WTC11 (cell line): ENCODE results near the gene NUTM2G. TPM values are rescaled to one million over a fixed set of nuclear protein-coding genes. Genes with fewer than 3 reads are reported as not detected.

ENCODE experiments used
- ATAC-seq: fragments of 200-7000 bp; cut with Tn5 transposase; 2 replicates; pipeline ENCODE4 v1.10.0; 2021; ENCODE audit warnings: mild to moderate bottlenecking, moderate library complexity
- CTCF ChIA-PET: fragments of 300-600 bp; sonication (Branson Sonifier 250); formaldehyde crosslinking; loops from one replicate; lab custom pipeline; 2021; ENCODE audit warnings: antibody characterized with exemption; lab: Charles Lee
- POLR2A ChIA-PET: fragments of 350-600 bp; sonication (Branson Sonifier 250); formaldehyde crosslinking; loops from one replicate; lab custom pipeline; 2021; ENCODE audit warnings: antibody characterized with exemption; lab: Charles Lee
- DNase-seq: peaks from one replicate; pipeline ENCODE4 v3.0.0; 2021; ENCODE audit warnings: low spot score
- H3K27ac Mint-ChIP-seq: 2 replicates; pipeline ENCODE4 v1.8.0; 2021; ENCODE audit warnings: mixed read lengths
- H3K27me3 Mint-ChIP-seq: 2 replicates; pipeline ENCODE4 v1.8.0; 2021; ENCODE audit warnings: low read depth, mild to moderate bottlenecking, moderate library complexity, mixed read lengths
- H3K36me3 Mint-ChIP-seq: 2 replicates; pipeline ENCODE4 v1.8.0; 2021; ENCODE audit warnings: mixed read lengths
- H3K4me1 Mint-ChIP-seq: 2 replicates; pipeline ENCODE4 v1.8.0; 2022; ENCODE audit warnings: mixed read lengths
- H3K4me3 Mint-ChIP-seq: 2 replicates; pipeline ENCODE4 v1.8.0; 2021; ENCODE audit warnings: mild to moderate bottlenecking, moderate library complexity, mixed read lengths
- H3K9me3 Mint-ChIP-seq: 2 replicates; pipeline ENCODE4 v1.8.0; 2021; ENCODE audit warnings: mixed read lengths
- AR ChIP-seq: fragments of 250-450 bp; sonication (Bioruptor Pico); IDR thresholded peaks from 2 replicates; pipeline ENCODE4 v1.9.0; 2021; ENCODE audit warnings: mild to moderate bottlenecking
- E2F4 ChIP-seq: sonication (generic); formaldehyde crosslinking; IDR thresholded peaks from 2 replicates; pipeline ENCODE4 v1.8.1; 2022; ENCODE audit warnings: low read depth, mild to moderate bottlenecking, moderate library complexity, missing genetic modification reagents, borderline replicate concordance
- EMX1 ChIP-seq: fragments of 250-450 bp; sonication (Bioruptor Pico); IDR thresholded peaks from 2 replicates; pipeline ENCODE4 v1.8.0; 2021; ENCODE audit warnings: mild to moderate bottlenecking
- ETV6 ChIP-seq: sonication (generic); formaldehyde crosslinking; IDR thresholded peaks from 2 replicates; pipeline ENCODE4 v1.8.1; 2022; ENCODE audit warnings: mild to moderate bottlenecking, missing genetic modification reagents
- NFE2L1 ChIP-seq: sonication (generic); formaldehyde crosslinking; IDR thresholded peaks from 2 replicates; pipeline ENCODE4 v1.8.1; 2023; ENCODE audit warnings: missing genetic modification reagents
- NFYB ChIP-seq: sonication (generic); formaldehyde crosslinking; conservative IDR thresholded peaks from 2 replicates; pipeline ENCODE4 v1.8.0; 2022; ENCODE audit warnings: low read depth, missing genetic modification reagents
- NR1H2 ChIP-seq: sonication (generic); formaldehyde crosslinking; IDR thresholded peaks from 2 replicates; pipeline ENCODE4 v1.9.0; 2021; ENCODE audit warnings: mild to moderate bottlenecking, moderate library complexity, missing genetic modification reagents
- SMAD3 ChIP-seq: sonication (generic); formaldehyde crosslinking; IDR thresholded peaks from 2 replicates; pipeline ENCODE4 v1.8.0; 2022; ENCODE audit warnings: missing genetic modification reagents, mild to moderate bottlenecking, borderline replicate concordance
- TEAD4 ChIP-seq: sonication (generic); formaldehyde crosslinking; IDR thresholded peaks from 2 replicates; pipeline ENCODE4 v1.8.0; 2022; ENCODE audit warnings: mild to moderate bottlenecking, missing genetic modification reagents
- ZNF219 ChIP-seq: sonication (generic); formaldehyde crosslinking; IDR thresholded peaks from 2 replicates; pipeline ENCODE4 v1.8.0; 2023; ENCODE audit warnings: missing genetic modification reagents, mild to moderate bottlenecking, borderline replicate concordance
- ZNF423 ChIP-seq: fragments of 250-450 bp; sonication (Bioruptor Pico); IDR thresholded peaks from 2 replicates; pipeline ENCODE4 v2.1.2; 2022; ENCODE audit warnings: mild to moderate bottlenecking, moderate library complexity
- ZNF671 ChIP-seq: fragments of 250-450 bp; sonication (Bioruptor Pico); IDR thresholded peaks from 2 replicates; pipeline ENCODE4 v1.8.0; 2021; ENCODE audit warnings: mild to moderate bottlenecking
- total RNA-seq: library from RNA; stranded (reverse); gene quantifications from 3 replicates; pipeline ENCODE4 v1.2.3, GENCODE V29; 2021
- TF ChIP-seq, protein P1 (sequence below): fragments of 250-450 bp; sonication (Bioruptor Pico); IDR thresholded peaks from 2 replicates; pipeline ENCODE4 v1.9.0; 2021; ENCODE audit warnings: moderate library complexity, mild to moderate bottlenecking, inconsistent platforms, borderline replicate concordance
- TF ChIP-seq, protein P2 (sequence below): fragments of 250-450 bp; sonication (Bioruptor Pico); conservative IDR thresholded peaks from 2 replicates; pipeline ENCODE4 v1.9.0; 2021; ENCODE audit warnings: mild to moderate bottlenecking
- TF ChIP-seq, protein P3 (sequence below): sonication (generic); formaldehyde crosslinking; IDR thresholded peaks from 2 replicates; pipeline ENCODE4 v1.8.1; 2023; ENCODE audit warnings: mild to moderate bottlenecking, missing genetic modification reagents
- TF ChIP-seq, protein P4 (sequence below): sonication (generic); formaldehyde crosslinking; conservative IDR thresholded peaks from 2 replicates; pipeline ENCODE4 v1.8.1; 2022; ENCODE audit warnings: mild to moderate bottlenecking, missing genetic modification reagents
- TF ChIP-seq, protein P5 (sequence below): fragments of 250-450 bp; sonication (Bioruptor Pico); IDR thresholded peaks from 2 replicates; pipeline ENCODE4 v2.1.2; 2022; ENCODE audit warnings: mild to moderate bottlenecking, moderate library complexity
- TF ChIP-seq, protein P6 (sequence below): sonication (generic); formaldehyde crosslinking; IDR thresholded peaks from 2 replicates; pipeline ENCODE4 v1.8.0; 2022; ENCODE audit warnings: mild to moderate bottlenecking, missing genetic modification reagents
- TF ChIP-seq, protein P7 (sequence below): fragments of 250-450 bp; sonication (Bioruptor Pico); IDR thresholded peaks from 2 replicates; pipeline ENCODE4 v1.9.0; 2021; ENCODE audit warnings: mild to moderate bottlenecking

The NUTM2G gene
- total RNA-seq, 1 experiment from 2014 or later, result 0.50 TPM

GRCh38 chr9:96888591-96888990 is 40.1 kb upstream of the NUTM2G start:
- H3K27me3 Mint-ChIP-seq, result peaks cover 37% of the 10 kb centered on the region
- CTCF ChIA-PET, result no interaction called here
- H3K9me3 Mint-ChIP-seq, result 0 out of 2 replicates have a peak, but pooled peaks cover 5% of the 10 kb centered on the region

More at GRCh38 chr9:96888591-96888990, 40.1 kb upstream of the NUTM2G start:
- H3K4me1 Mint-ChIP-seq, result no peaks in the 10 kb centered on the region
- TF ChIP-seq SMAD3 (CRISPR knock-in tag) (no peak), NFYB (CRISPR knock-in tag) (no peak), ZNF219 (CRISPR knock-in tag) (no peak), ZNF423 (CRISPR knock-in tag) (no peak), EMX1 (CRISPR knock-in tag) (no peak), AR (CRISPR knock-in tag) (no peak), ZNF671 (no peak), ETV6 (CRISPR knock-in tag) (no peak), TEAD4 (CRISPR knock-in tag) (no peak), NFE2L1 (CRISPR knock-in tag) (no peak), NR1H2 (CRISPR knock-in tag) (no peak), E2F4 (no peak)
- TF ChIP-seq, protein P1, sequence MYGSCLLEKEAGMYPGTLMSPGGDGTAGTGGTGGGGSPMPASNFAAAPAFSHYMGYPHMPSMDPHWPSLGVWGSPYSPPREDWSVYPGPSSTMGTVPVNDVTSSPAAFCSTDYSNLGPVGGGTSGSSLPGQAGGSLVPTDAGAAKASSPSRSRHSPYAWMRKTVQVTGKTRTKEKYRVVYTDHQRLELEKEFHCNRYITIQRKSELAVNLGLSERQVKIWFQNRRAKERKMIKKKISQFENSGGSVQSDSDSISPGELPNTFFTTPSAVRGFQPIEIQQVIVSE (CRISPR knock-in tag), result no peak
- TF ChIP-seq, protein P2, sequence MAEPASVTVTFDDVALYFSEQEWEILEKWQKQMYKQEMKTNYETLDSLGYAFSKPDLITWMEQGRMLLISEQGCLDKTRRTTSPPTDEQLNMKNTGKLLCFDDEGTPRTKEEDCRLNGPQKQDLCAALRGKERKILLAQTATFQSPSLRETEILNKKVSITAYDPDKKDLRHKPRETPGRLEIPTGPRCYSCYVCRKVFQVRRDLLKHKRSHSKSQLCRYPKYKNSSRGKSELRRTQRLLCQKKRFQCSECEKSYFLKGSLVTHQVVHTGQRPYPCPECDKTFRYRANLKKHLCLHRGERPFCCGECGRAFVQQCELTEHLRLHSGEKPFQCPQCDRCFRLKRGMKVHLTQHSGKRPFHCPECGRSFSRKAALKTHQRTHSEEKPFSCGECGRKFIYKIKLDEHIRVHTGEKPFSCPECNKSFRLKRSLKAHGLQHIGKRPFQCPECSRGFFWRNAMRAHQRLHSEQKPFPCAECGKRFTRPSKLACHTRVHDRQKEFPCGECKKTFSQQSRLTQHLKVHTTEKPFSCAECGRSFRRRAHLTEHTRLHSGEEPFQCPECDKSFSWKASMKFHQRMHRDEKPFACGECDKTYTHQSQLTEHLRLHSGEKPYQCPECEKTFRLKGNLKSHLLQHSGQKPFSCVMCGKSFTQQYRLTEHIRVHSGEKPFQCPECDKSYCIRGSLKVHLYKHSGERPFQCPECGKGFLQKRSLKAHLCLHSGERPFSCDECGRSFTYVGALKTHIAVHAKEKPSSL (CRISPR knock-in tag), result no peak
- TF ChIP-seq, protein P3, sequence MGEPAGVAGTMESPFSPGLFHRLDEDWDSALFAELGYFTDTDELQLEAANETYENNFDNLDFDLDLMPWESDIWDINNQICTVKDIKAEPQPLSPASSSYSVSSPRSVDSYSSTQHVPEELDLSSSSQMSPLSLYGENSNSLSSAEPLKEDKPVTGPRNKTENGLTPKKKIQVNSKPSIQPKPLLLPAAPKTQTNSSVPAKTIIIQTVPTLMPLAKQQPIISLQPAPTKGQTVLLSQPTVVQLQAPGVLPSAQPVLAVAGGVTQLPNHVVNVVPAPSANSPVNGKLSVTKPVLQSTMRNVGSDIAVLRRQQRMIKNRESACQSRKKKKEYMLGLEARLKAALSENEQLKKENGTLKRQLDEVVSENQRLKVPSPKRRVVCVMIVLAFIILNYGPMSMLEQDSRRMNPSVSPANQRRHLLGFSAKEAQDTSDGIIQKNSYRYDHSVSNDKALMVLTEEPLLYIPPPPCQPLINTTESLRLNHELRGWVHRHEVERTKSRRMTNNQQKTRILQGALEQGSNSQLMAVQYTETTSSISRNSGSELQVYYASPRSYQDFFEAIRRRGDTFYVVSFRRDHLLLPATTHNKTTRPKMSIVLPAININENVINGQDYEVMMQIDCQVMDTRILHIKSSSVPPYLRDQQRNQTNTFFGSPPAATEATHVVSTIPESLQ (CRISPR knock-in tag), result no peak
- TF ChIP-seq, protein P4, sequence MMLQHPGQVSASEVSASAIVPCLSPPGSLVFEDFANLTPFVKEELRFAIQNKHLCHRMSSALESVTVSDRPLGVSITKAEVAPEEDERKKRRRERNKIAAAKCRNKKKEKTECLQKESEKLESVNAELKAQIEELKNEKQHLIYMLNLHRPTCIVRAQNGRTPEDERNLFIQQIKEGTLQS, result no peak
- TF ChIP-seq, protein P5, sequence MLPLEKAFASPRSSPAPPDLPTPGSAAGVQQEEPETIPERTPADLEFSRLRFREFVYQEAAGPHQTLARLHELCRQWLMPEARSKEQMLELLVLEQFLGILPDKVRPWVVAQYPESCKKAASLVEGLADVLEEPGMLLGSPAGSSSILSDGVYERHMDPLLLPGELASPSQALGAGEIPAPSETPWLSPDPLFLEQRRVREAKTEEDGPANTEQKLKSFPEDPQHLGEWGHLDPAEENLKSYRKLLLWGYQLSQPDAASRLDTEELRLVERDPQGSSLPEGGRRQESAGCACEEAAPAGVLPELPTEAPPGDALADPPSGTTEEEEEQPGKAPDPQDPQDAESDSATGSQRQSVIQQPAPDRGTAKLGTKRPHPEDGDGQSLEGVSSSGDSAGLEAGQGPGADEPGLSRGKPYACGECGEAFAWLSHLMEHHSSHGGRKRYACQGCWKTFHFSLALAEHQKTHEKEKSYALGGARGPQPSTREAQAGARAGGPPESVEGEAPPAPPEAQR, result no peak
- TF ChIP-seq, protein P6, sequence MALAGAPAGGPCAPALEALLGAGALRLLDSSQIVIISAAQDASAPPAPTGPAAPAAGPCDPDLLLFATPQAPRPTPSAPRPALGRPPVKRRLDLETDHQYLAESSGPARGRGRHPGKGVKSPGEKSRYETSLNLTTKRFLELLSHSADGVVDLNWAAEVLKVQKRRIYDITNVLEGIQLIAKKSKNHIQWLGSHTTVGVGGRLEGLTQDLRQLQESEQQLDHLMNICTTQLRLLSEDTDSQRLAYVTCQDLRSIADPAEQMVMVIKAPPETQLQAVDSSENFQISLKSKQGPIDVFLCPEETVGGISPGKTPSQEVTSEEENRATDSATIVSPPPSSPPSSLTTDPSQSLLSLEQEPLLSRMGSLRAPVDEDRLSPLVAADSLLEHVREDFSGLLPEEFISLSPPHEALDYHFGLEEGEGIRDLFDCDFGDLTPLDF, result no peak
- TF ChIP-seq, protein P7, sequence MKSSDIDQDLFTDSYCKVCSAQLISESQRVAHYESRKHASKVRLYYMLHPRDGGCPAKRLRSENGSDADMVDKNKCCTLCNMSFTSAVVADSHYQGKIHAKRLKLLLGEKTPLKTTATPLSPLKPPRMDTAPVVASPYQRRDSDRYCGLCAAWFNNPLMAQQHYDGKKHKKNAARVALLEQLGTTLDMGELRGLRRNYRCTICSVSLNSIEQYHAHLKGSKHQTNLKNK (CRISPR knock-in tag), result no peak
- TF ChIP-seq, all 79 proteins: peak for 0
- ATAC-seq (no peak), DNase-seq (no peak)
- H3K36me3 Mint-ChIP-seq, result peaks cover 2% of the 10 kb centered on the region; the same call in 1 of the 2 replicates
- no peak overlapping the region for H3K27ac Mint-ChIP-seq
- no peak overlapping the region for H3K4me3 Mint-ChIP-seq
- POLR2A ChIA-PET, result no interaction called here
